Gastrocnemius medialis (tissue), 4 donors: ENCODE results near the gene FANCM. TPM values are rescaled to one million over a fixed set of nuclear protein-coding genes. Genes with fewer than 3 reads are reported as not detected.

Experiments used
- ATAC-seq, 2 donors: fragments of 150-250 bp; one replicate each; pipeline ENCODE4 v1.9.1; 2016
- DNase-seq, 2 donors: peaks; one replicate each; pipeline ENCODE4 v3.0.0-alpha.2; 2019
- H3K27ac ChIP-seq, 4 donors: fragments of 200-600 bp; sonication (generic); 1 replicate in 1 of 4; 2 replicates in 3 of 4; pipeline ENCODE4 v1.5.1; 2016 to 2018; ENCODE audit warnings: mild to moderate bottlenecking in 2 of 4, moderate library complexity in 1 of 4
- H3K27me3 ChIP-seq, 3 donors: fragments of 200-600 bp; sonication (generic) in 2 of 3; 1 replicate in 1 of 3; 2 replicates in 2 of 3; pipeline versions ENCODE4 v1.5.1 to v1.6.0; 2016 to 2019; ENCODE audit warnings: mild to moderate bottlenecking in 1 of 3, moderate library complexity in 1 of 3
- H3K36me3 ChIP-seq, 2 donors: fragments of 200-600 bp; sonication (generic) in 1 of 2; one replicate each; pipeline ENCODE4 v1.5.1; 2017 to 2018
- H3K4me1 ChIP-seq, 2 donors: fragments of 200-600 bp; sonication (generic) in 1 of 2; one replicate each; pipeline ENCODE4 v1.5.1; 2016 to 2017; ENCODE audit warnings: mild to moderate bottlenecking in 2 of 2
- H3K4me3 ChIP-seq, 4 donors: fragments of 200-600 bp; sonication (generic) in 3 of 4; 1 replicate in 1 of 4; 2 replicates in 3 of 4; pipeline ENCODE4 v1.5.1; 2016 to 2019; ENCODE audit warnings: mild to moderate bottlenecking in 2 of 4
- H3K9me3 ChIP-seq, 3 donors: fragments of 200-600 bp; sonication (generic) in 2 of 3; 1 replicate in 1 of 3; 2 replicates in 2 of 3; pipeline ENCODE4 v1.5.1; 2016 to 2019
- CTCF ChIP-seq, 5 experiments: fragments of 450-650 bp in 3 of 5; fragments of 200-600 bp in 2 of 5; sonication (generic) in 2 of 5; IDR thresholded peaks in 4 of 5; conservative IDR thresholded peaks in 1 of 5; 1 replicate in 4 of 5; 2 replicates in 1 of 5; pipeline ENCODE4 v1.5.1; 2016 to 2019; ENCODE audit warnings: antibody characterized with exemption in 5 of 5, mild to moderate bottlenecking in 3 of 5, moderate library complexity in 3 of 5
- POLR2A ChIP-seq, 2 donors: fragments of 450-650 bp; IDR thresholded peaks; one replicate each; pipeline ENCODE4 v1.6.1; 2017; ENCODE audit warnings: antibody characterized with exemption in 2 of 2, mild to moderate bottlenecking in 2 of 2, moderate library complexity in 2 of 2
- in situ Hi-C, 4 donors: fragments of 200-750 bp; cut with MboI; loops; one replicate each; pipeline versions ENCODE4 v1.15.0 to v1.8.0; 2017; ENCODE audit warnings: low sequenced_read_pairs in 4 of 4
- intact Hi-C: fragments of 100-400 bp; cut with DNase I; formaldehyde crosslinking; loops from one replicate; pipeline ENCODE4 v1.15.1; 2023; ENCODE audit warnings: low total_unique reads
- total RNA-seq, 4 donors: library from RNA; depleted of rRNA; stranded (reverse); fragments of >200 nt; gene quantifications; one replicate each; pipeline versions ENCODE4 v1.1.0 to v1.2.3, GENCODE V29; 2016

The FANCM gene
- total RNA-seq, 4 donors from 2014 or later: 2.1 to 3.9 (median 2.9) TPM

- Histone ChIP-seq H3K36me3 (no peaks in the 10 kb centered on the region), H3K4me1 (peaks cover 0 to 10% of the 10 kb centered on the region in 2 donors), H3K9me3 (no peaks in the 10 kb centered on the region), H3K27ac (no peak overlapping the region), H3K4me3 (no peak overlapping the region), H3K27me3 (no peaks in the 10 kb centered on the region)
- in situ Hi-C loops: no loop called here
- intact Hi-C loops: no loop called here
- TF ChIP-seq POLR2A (IDR thresholded peaks at IDR 0.05) (no peak), CTCF (IDR thresholded peaks at IDR 0.05 in 4 of 5, conservative IDR thresholded peaks at IDR 0.05 in 1 of 5) (no peak)
- no peak for ATAC-seq
- no peak for DNase-seq
Measured at GRCh38 chr14:45246691-45247090, 111.0 kb downstream of the FANCM start.

- Histone ChIP-seq H3K4me3 (no peak overlapping the region), H3K27ac (no peak overlapping the region), H3K4me1 (peaks cover 2 to 13% of the 10 kb centered on the region in 2 donors), H3K27me3 (no peaks in the 10 kb centered on the region), H3K36me3 (no peaks in the 10 kb centered on the region), H3K9me3 (no peaks in the 10 kb centered on the region)
- no peak for ATAC-seq
- no peak for TF ChIP-seq POLR2A (IDR thresholded peaks at IDR 0.05)
- TF ChIP-seq CTCF (IDR thresholded peaks at IDR 0.05 in 4 of 5, conservative IDR thresholded peaks at IDR 0.05 in 1 of 5): no peak
- in situ Hi-C loops: no loop called here
- intact Hi-C loops: no loop called here
- DNase-seq: no peak
Measured at GRCh38 chr14:45247427-45247826, 111.7 kb downstream of the FANCM start.

GRCh38 chr14:45249856-45250575 lies 114.3 kb downstream of the FANCM start:
- no peak for DNase-seq
- H3K27ac ChIP-seq: peak overlapping the region in 3 of 4 donors; percentile 11 to 41 (median 19)
- H3K4me3 ChIP-seq: no peak overlapping the region
- no peaks in the 10 kb centered on the region for H3K9me3 ChIP-seq
- ATAC-seq: no peak
- in situ Hi-C loops (loop anchor here (25.0 kb wide), 1 partner anchor 338 kb away; no protein-coding TSS in a partner anchor), intact Hi-C loops (no loop called here)
- H3K4me1 ChIP-seq: peaks cover 6 to 13% of the 10 kb centered on the region in 2 donors
- H3K36me3 ChIP-seq: no peaks in the 10 kb centered on the region
- H3K27me3 ChIP-seq: no peaks in the 10 kb centered on the region
- TF ChIP-seq POLR2A (IDR thresholded peaks at IDR 0.05) (no peak), CTCF (IDR thresholded peaks at IDR 0.05 in 4 of 5, conservative IDR thresholded peaks at IDR 0.05 in 1 of 5) (no peak)

Other genes starting within 250 kb of the FANCM start
- gene KLHL28, start 174.0 kb upstream of the FANCM start, total RNA-seq: 10 to 100 TPM in 1 of 4 donors, 1 to 10 TPM in 3; 7.3 to 11.9 (median 8.2) TPM
- gene TOGARAM1, start 173.7 kb upstream of the FANCM start, total RNA-seq: 10 to 100 TPM in 2 of 4 donors, 1 to 10 TPM in 2; 6.3 to 19.1 (median 9.7) TPM
- gene PRPF39, start 51.8 kb upstream of the FANCM start, total RNA-seq: 10 to 100 TPM; 11.9 to 22.7 (median 13.7) TPM
- gene FKBP3, start 1.4 kb upstream of the FANCM start, total RNA-seq: 100 to 1,000 TPM in 2 of 4 donors, 10 to 100 TPM in 2; 77.5 to 111 (median 94.6) TPM
- 1 to 10 TPM; 4.7 to 7.0 (median 6.1) TPM for gene MIS18BP1, start 117.3 kb downstream of the FANCM start, total RNA-seq